Measurements from ENCODE around the gene SPEG.
"Not testable (repeated sequence)": the region's sequence is repeated elsewhere in the genome, so short reads cannot be mapped to it uniquely, and the experiment has no call there.

SPEG gene

DNA sequence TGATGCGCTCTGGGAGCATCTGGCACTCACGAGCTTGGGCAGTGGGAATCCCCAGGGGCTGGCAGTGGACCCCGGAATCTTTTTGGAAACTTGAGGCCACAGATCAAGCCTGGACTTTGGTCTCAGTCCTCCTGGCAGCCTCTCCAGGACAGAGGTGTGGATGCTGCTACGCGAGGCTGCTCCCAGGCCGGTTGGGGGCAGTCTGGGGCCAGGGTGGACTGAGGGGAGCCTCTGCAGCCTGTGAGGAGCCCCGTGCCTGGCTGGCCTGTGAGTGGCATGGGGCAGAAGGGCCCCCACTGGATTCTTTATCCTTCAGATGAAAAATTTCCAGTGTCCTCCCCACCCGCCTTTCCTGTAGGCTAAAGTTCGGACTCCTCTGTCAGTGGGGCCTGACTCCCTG lies 29.2 kb upstream of the SPEG start:
- no peak for DNase-seq

DNA sequence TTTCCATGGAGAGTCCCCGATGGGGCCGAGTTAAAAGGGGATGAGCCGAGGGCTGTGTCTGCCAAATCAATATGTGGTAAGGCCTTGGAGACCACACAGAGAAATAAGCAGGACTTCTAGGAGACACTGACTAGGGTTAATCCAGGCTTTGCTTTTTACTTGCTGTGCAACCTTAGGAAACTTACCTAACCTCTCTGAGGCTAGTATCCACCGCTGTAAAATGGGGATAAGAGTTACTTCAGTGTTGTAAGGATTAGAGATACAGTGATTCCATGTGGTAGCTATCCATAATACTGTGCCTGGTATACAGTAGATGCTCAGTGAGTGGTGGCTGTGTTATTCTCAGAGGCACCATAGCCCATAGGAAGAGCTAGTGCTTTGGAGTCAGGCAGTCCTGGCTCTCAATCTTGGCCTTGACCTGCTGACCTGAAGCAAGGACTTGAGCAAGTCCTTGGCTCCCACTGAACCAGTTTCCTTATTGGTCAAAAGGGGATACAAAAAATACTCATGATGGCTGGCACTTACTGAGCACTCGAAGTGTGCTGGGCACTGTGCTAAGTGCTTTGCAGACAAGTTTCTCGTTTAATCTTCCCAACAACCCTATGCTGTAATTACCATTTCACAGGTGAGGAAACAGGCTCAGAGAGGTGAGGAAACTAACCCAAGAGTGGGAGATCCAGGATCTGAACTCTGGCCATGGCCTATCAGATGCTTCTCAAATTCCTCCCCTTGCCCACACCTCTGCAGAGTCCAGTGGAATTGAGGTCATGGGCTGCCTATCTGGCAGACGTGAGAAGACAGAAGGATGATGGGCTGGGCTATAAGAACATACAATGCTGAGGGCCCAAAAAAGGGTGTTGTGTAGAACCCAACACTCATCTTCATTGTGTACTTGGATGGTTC lies 28.4 kb upstream of the SPEG start:
- no peak for DNase-seq

DNA sequence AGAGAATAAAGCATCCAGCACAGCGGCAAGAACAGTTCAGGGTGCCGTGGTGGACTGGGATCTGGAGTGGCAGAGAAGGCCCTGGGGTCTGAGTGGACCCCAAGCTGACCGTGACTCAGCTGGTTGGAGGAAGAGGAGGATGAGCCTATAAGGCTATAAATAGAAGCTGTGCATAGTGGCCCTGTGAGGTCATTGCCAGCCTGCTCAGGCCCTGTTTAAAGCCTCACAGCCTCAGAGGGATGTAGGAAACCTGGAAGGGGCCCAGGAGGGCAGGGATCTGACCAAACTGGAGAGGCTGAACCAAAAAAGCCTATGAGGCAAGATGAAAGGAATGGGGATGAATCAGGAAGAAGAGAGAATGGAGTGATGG lies 27.8 kb upstream of the SPEG start:
- DNase-seq = no peak

DNA sequence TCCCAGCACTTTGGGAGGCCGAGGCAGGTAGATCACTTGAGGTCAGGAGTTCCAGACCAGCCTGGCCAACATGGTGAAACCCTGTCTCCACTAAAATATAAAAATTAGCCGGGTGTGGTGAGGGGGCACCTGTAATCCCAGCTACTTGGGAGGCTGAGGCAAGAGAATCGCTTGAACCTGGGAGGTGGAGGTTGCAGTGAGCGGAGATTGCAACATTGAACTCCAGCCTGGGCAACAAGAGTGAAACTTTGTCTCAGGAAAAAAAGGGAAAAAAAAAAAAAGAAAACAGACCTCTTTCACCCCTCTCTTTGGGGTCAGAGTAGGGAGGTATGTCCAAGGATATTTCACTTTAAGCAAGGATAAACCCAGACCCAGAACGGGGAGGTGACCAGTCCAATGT lies 27.3 kb upstream of the SPEG start:
- not testable (repeated sequence) for DNase-seq

DNA sequence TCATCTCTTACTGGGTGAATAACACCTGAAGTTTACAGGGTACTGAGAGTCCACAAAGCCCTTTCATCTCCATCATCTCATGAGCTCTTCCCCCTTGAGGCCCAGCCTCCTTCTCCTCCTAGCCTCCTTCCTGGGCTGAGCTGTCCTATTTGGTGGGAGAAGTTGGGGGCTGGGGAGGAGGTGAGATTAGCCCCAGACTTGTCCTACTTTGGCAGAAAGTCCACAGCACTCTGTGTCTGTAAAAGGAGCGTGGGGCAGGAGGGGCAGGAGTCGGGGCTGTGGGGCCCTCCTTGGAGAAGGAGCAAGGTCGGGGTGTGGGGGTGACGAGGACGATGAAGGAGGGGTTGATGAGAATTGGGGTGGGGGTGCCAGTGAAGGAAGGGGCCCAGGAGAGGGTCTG lies 26.4 kb upstream of the SPEG start:
- DNase-seq = no peak

DNA sequence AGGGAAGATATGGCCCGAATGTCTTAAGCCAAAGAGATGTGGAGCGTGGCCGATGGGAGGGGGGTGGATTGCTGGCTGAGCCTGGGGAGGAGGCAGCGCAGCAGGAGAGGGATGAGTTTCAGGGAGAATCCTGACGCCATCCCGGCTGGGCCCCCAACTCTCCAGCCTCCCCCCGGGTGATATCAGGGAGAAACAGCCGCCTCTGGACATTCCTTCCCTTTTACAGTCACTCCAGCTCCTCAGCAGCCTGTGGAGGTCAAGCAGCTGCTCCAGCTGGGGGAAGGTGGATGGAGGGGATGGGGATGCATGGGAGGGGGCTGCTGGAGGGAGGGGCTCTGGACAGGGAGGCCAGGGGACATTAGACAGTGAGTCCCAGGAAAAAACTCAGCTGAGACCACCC lies 26.0 kb upstream of the SPEG start:
- no peak for DNase-seq

DNA sequence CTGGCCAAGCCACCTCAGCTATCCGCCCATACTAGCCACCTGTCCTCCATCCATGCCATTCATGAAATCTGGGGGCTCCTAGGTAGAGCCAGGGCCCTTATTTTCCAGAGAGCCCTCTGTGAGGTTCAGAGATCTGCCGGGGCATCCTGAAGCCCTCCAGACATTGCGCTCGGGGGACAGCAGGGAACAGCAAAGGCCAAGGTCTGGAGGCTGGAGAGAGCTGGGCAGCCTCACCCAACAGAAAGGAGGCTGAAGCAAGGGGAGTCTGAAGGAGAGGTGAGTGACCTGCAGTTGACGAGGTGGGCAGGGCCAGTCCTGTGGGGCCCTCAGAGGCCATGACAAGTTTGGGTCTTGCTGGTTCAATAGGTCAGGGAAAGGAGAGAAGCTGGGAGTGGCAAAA lies 25.0 kb upstream of the SPEG start:
- no peak for DNase-seq

DNA sequence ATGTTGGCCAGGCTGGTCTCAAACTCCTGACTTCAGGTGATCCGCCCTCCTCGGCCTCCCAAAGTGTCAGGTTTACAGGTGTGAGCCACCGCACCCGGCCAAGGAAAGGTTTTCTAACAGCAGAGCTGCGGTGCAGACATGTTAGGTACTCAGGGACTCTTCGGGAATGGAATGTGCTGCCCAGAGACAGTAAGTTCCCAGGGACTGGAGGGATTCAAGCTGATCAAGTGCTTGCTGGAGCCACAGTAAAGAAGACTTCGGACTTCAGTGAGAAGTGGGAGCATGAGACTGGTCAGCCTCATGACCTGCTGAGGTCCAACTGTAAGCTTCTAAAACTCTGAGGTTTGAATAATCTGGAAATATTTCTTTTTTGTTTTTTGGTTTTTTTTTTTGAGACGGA lies 24.3 kb upstream of the SPEG start:
- DNase-seq = no peak

DNA sequence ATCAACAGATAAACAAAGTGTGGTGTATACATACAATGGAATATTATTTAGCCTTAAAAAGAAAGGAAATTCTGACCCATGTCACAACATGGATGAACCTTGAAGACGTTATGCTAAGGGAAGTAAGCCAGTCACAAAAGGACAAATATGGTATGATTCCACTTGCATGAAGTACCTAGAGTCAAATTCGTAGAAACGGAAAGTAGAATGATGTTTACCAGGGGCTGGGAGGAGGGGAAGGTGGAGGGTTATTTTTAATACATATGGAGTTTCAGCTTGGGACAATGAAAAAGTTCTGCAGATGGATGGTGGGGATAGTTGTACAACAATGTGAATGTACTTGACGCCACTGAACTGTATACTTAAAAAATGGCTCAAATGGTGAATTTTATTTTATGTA lies 19.8 kb upstream of the SPEG start:
- DNase-seq = no peak

DNA sequence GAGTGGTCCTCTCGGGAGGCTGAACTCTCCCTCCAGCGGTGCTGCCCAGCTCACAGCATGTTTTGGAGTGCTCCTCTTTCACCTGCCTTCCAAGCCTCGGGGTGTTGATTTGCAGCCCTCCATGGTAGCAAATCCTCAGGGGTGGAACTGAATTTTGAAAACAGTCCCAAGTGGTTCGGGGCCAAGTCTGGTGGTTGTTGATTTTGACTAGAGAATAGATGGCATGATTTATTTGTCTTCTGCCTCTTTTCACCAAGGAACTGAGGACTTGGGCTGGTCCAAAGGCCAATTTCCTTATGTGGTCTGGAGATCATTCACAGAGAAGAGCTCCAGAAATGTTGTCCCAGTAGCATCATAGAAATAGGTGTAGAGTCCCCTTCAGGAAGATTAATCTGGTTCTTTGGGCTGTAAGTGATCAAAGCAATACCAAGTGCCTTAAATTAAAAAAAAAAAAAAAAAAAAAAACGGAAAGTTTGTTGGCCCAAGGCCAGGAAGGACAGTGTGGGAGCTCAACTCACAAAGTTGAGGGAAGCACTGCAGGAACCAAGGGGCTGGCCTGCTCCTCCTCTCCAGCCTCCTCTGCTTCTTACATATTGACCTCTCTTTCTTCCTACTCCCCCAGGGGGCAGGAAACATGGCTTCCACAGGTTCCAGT lies 18.9 kb upstream of the SPEG start:
- no peak for DNase-seq

DNA sequence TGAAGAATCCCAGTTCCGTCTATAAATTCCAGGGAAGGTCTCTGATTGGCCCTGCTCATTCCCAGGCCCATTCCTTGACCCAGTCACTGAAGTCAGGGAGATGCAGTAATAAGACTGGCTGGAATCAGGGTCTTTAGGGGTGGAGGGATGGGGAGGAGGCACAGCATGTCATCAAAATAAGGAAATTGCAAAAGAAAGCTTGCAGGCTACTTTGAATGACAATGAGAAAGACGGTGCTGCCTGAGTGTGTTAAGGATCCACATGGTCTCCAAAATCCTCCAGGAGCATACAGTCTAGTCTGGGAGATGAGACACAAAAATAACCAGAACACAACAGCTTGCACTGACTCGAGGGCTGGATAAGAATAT lies 18.4 kb upstream of the SPEG start:
- DNase-seq = no peak

DNA sequence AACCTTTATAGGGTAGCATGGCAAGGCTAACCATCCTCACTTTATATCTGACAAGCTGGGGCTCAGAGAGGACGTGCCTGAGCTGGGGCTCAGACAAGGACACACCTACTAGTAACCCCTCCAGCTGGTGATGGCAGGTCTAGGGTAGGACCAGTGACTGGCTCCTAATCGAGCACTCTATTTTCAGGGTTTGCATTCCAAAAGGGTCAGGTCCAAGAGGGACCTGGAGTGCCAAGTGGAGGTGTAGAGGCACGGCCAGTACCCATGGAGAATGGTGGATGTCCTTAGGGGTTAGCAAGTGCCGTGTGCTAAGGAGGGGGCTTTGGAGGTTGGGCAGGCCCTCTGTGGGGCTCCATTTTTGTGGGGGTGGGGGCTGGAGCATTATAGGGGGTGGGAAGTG lies 17.7 kb upstream of the SPEG start:
- DNase-seq = no peak

DNA sequence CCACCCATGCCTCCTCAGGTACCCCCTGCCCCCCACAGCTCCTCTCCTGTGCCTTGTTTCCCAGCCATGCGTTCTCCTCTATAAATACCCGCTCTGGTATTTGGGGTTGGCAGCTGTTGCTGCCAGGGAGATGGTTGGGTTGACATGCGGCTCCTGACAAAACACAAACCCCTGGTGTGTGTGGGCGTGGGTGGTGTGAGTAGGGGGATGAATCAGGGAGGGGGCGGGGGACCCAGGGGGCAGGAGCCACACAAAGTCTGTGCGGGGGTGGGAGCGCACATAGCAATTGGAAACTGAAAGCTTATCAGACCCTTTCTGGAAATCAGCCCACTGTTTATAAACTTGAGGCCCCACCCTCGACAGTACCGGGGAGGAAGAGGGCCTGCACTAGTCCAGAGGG lies 17.3 kb upstream of the SPEG start:
- no peak for DNase-seq

DNA sequence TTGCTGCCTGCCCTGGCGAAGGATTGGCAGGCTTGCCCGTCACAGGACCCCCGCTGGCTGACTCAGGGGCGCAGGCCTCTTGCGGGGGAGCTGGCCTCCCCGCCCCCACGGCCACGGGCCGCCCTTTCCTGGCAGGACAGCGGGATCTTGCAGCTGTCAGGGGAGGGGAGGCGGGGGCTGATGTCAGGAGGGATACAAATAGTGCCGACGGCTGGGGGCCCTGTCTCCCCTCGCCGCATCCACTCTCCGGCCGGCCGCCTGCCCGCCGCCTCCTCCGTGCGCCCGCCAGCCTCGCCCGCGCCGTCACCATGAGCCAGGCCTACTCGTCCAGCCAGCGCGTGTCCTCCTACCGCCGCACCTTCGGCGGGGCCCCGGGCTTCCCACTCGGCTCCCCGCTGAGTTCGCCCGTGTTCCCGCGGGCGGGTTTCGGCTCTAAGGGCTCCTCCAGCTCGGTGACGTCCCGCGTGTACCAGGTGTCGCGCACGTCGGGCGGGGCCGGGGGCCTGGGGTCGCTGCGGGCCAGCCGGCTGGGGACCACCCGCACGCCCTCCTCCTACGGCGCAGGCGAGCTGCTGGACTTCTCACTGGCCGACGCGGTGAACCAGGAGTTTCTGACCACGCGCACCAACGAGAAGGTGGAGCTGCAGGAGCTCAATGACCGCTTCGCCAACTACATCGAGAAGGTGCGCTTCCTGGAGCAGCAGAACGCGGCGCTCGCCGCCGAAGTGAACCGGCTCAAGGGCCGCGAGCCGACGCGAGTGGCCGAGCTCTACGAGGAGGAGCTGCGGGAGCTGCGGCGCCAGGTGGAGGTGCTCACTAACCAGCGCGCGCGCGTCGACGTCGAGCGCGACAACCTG lies 16.3 kb upstream of the SPEG start, which contains the start of gene DES:
TSS of gene DES (plus strand) at position 223 of the 857 bp plus-strand sequence. CDS start at position 309, 86 bp downstream.
- DNase-seq = no peak

DNA sequence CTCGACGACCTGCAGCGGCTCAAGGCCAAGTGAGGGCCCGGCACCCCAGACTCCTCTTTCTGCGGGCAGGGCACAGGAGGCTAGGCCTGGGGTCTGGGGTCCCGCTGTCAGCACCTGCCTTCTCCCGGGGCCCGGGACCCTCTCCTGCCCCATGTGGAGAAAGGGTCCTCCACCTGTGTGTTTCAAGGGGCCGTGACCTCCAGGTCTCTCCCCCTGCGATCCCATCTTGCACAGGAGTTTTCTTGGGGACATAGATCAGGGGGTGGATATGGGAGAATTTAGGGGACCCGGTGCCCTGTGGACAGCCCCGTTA lies 15.7 kb upstream of the SPEG start:
- DNase-seq = no peak

DNA sequence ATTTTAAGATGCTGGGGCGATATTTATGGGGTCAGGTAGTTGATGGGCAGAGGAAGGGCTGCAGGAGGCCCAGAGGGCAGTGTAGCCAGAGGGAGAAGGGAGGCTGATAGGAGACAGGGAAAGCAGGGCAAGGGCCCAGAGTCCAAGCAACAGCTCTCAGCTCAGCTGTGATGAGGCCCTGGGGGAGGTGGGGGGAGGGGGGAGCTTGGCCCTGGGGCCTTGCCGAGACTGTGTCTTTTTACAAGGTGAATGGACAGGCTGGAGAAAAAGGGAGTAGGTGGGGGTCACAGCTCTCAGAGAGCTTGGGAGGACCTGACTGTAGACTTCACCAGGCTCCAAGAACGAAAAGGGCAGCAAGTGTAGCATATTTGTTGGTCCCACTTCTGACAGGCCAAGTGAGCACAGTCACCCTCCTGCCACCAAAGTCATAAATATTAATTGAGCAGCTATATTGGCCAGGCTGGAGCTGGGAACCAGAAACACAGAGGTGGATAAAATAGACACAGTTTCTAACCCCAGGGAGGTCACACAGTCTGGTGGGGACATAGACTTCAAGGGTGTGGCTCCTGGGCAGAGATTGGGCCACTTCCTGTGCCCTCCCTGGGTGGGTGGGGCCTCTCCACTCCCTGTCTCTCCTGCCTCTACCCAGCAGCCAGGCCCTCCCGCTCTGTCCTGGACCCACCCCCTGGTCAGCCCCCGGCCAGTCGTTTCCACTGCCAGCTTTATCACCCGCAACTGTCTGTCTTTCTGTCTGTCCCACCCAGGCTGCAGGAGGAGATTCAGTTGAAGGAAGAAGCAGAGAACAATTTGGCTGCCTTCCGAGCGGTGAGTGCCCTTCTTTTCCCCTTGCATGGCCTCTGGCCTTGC lies 15.1 kb upstream of the SPEG start:
- DNase-seq = no peak

DNA sequence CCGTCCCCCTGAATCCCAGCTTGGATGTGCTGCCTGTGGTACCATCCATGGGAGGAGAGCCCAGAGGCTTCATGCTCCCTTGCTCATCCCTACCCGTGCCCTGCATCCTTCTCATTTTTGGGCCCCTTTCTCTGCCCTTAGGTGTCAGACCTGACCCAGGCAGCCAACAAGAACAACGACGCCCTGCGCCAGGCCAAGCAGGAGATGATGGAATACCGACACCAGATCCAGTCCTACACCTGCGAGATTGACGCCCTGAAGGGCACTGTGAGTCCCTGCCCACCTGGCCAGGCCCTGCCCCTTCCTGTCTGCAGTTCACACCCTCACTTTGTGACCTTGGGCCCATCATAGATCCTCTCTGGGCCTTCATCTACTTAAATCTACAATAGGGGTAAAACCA lies 14.0 kb upstream of the SPEG start:
- DNase-seq = no peak

DNA sequence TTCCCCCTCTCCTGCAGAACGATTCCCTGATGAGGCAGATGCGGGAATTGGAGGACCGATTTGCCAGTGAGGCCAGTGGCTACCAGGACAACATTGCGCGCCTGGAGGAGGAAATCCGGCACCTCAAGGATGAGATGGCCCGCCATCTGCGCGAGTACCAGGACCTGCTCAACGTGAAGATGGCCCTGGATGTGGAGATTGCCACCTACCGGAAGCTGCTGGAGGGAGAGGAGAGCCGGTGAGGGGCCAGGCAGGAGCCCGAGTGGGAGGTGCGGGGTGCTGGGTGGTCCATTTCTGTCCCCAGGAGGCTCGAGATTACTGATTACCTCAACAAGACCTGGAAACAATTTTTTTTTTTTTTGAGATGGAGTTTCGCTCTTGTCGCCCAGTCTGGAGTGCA lies 13.3 kb upstream of the SPEG start:
- no peak for DNase-seq

DNA sequence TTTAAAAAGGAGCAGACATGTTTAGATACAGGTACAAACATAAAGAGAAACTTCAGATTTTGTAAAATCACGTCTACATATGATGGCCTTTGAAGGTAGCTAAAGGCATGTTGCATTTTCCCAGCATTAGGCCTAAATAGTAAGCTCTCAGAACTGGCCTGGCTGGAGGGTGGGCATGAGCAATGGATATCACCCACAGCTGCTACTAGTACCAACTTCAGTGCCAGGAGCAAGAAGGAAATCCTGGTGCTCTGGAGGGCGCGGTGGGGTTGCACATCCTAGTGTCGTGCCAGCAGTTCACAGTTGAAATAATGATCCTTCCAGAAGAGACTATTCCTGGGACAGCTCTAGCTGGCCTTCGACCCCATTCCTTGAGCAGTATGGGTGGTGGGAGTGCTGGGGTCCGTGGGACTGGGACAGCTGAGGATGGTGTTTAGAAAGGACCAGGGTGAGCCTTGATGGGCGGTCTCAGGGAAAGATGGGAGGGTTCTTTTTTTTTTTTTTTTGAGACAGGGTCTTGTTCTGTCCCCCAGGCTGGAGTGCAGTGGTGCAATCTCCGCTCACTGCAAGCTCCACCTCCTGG lies 11.6 kb upstream of the SPEG start:
- no peak for DNase-seq

DNA sequence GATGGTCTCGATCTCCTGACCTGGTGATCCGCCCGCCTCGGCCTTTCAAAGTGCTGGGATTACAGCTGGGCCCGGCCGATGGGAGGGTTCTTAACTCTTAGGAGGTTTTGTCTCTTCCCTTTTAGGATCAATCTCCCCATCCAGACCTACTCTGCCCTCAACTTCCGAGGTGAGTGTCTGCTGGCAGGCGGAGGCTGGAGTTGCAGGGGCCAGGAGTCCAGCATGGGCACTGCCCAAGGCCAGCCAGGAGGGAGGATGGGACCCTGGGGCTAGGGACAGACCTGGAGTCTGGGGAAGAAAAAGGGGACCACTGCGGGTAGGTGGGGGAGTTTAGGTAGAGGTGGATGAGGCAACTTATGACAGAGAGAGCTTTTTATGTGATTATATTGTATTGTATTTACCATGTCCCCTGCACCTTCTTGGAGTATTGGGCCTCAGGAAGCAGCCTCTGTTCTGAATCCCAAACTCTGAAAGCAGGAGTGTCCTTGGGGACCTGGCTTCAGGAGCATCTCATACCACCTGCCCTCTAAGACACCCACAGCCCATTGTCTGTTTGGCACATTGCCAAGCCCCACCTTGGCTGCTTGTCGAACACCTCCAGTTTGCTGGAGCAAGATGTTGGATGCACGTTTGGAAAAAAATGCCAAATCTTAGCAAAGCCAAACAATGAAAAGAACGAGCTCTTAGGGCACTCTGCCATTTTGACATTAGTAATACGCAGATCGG lies 10.8 kb upstream of the SPEG start:
- DNase-seq = no peak

DNA sequence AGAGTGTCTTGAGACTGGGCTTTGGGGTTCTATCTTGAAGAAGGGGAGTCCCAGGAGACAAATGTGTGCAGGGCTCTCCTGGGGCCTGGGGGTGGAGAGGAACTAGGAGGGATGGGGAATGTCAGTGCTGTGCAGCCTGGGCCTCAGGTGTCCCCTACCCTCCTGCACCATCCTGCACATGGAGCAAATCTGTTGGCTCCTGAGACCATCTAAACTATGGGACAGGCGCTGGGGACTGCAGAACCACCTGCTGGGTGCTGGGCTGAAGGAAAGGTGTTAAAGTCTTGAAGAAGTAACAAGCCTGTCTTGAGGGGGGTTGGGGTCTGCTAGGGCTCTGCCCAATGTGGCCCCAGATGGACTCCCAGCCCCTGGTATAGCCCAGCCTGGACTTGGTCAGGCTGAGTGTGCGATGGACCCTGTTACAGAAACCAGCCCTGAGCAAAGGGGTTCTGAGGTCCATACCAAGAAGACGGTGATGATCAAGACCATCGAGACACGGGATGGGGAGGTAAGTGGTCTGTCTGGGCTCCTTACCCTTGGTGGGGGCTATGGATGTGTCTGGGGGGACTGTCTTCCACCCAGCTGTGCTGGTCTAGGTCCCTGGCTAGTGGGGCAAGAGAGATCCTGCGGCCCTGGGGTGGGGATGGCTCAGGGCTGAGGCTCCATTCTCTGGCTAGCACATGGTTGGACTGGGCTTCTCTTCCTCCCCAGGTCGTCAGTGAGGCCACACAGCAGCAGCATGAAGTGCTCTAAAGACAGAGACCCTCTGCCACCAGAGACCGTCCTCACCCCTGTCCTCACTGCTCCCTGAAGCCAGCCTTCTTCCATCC lies 9.2 kb upstream of the SPEG start:
- no peak for DNase-seq
